Stimulated activated CD8-positive, alpha-beta memory T cell treated with anti-CD3 and anti-CD28 coated beads, Interleukin-4, amount 100 ng/mL, for 24 hours (primary cell): ENCODE measurements around the gene PCGF2.
"Not testable (repeated sequence)": the region's sequence is repeated elsewhere in the genome, so short reads cannot be mapped to it uniquely, and the experiment has no call there.

Experiments
- DNase-seq: peaks from one replicate; pipeline ENCODE4 v3.0.0-alpha.2; 2020; ENCODE audit warnings: low read depth

PCGF2 gene

DNA sequence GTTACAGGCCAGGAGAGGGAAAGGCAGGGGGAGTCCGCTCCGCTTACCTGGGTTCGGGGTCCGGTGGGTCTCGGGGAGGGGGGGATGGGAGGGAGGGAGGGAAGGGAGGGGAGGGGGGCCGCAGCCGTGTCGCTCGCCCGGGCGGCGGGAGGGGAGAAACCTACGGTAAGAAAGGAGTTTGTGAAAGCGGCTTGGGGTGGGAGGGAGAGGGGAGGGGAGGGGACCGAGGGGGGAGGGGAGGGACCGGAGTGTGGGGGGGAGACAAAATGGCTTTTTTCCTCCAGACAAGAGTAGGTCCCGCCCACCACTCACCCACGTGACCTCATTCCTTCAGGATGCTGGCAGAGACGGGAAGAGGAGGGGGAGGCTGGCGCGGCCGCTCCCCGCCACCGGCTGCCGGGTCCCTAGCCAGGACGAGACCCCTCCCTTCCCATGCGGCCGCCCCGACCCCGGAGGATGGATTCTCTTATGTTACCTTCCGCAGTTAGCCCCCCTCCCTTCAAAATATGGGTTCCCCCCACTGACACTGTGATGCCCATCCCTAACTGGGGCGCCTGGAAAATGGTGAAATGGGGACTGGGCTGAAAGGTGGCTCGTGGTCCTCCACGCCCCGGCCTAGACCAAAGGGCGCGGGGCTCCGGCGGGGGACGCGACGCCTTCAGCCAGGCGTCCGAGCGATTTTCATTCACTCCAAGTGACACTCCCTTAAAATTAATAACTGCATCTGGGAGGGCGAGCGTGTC is at the start of gene PCGF2:
Gene PCGF2 (minus strand): TSS at position 188 of the 743 bp plus-strand sequence. CDS start 7,934 bp downstream, outside the sequence.
- no peak for DNase-seq

GRCh38 chr17:38797828-38798227 is 49.7 kb upstream of the PCGF2 start:
- no peak for DNase-seq

GRCh38 chr17:38797158-38797490 is 49.0 kb upstream of the PCGF2 start:
- DNase-seq = no peak

DNA sequence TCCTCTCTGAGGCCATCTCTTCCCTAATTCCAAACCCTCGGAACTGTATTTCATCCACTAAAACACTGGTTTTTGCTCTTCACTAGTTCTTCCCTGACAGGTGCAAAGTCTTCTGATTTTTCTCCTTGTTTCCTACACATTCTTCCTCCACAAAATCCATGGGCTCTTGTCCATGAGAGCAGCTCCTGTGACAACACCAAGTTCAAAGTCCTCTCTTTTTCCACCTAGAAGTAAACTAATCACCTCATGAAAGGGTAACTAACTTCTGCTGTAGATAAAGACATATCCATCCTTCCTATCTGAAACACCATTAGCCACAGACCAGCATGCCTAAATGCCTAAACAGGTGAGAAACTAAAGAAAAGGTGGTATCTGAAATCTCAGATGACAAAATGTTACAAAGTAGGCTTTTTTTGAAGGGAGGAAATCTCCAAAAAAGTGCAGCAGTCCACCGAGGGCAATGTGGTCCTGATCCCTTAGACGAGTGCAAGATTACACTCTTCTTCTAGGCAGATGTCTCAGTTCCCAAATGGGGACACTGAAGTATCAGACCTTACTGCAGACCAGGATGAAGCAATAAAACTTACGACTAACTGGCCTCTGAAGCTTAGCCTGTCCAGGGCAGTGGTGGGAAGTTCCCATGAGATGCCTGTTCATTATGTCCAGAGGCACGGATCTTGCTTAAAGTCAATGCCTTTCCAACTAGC is 48.5 kb upstream of the PCGF2 start:
- DNase-seq = no peak

GRCh38 chr17:38794221-38794620 is 46.1 kb upstream of the PCGF2 start:
- DNase-seq = no peak

- DNase-seq = no peak
These were observed 43.0 kb upstream of the PCGF2 start for GRCh38 chr17:38791162-38791561.

- not testable (repeated sequence) for DNase-seq
These were observed 42.1 kb upstream of the PCGF2 start for GRCh38 chr17:38790148-38790707.

DNA sequence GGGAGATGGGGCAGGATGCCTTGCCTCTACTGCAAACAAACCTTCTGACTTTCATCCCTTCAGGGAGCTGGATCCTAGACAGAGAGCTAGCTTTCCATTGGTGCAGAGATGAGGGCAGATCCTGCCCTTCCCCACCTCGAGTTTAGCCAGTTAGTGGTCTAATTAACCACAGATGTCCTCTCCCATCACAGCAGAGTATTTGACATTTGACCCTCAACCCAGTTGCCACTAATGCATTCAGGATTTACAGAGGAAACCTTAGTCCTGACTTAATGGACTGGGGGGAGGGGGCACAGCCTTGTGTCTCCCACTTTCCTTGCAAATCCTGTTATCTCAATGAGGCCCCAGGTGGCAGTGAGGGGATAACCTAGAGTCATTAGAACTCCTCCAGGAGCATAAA is 41.0 kb upstream of the PCGF2 start:
- DNase-seq = no peak

DNA sequence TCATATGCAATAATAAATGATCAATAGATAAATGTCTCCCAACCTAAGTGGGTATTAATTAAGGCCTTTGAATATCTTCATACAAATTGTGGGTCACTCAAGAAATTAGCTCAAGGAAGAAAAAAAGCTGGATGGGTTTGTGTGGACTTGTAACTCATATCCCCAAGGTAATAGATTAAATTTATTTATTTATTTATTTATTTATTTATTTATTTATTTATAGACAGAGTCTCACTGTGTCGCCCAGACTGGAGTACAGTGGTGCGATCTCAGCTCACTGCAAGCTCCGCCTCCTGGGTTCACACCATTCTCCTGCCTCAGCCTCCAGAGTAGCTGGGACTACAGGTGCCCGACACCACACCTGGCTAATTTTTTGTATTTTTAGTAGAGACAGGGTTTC is 39.9 kb upstream of the PCGF2 start:
- not testable (repeated sequence) for DNase-seq

- DNase-seq = no peak
These were observed 38.2 kb upstream of the PCGF2 start for GRCh38 chr17:38786372-38786771.

DNA sequence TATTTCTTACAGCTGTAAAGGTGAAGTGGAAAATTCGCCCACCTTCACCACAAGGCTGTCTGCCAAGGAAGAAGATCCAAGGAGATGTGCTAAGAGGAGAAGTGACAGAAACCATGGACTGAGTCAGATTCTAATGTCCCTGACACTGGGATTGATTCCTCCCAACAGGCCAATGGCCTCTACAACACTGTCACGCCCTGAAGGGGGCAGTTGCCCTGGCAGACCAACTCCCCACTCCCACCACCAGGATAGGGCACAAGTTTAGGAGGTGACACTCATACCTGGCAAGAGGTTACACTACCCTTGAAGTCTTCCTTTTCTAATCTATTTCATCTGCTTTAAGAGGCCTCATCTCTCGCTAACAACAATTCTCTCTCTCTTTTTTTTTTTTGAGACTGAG is 35.1 kb upstream of the PCGF2 start:
- DNase-seq = no peak

GRCh38 chr17:38779965-38780752 is 32.0 kb upstream of the PCGF2 start:
- DNase-seq = no peak

DNA sequence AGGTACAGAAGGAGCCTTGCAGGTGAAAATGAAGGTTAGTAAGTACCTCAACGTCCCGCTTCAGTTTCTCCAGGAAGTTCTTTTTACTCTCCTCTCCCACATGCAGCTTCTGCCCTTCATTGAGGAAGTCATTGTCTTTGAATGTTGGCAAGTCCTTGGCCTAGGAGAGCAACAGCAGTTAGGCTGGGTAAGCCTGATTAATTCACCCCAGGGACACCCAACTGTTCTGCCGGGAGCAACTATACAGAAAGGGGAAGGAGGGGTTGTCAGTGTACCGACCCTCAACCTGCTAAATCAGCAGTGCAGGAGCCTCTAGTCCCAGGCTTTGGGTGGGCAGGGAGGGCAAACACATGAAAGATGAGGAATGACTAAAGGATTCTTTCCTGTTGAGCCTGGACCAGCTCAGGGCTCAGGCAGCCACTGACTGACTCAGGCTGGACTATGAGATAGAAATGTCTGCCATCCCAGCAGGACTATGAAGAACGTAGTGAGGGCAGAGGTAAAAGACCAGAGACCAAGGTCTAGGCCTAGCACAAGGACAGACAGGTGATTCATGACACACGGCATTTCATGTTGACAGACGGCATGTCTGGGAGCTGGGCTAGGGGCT is 29.6 kb upstream of the PCGF2 start:
- DNase-seq = no peak

- no peak for DNase-seq
These were observed 25.1 kb upstream of the PCGF2 start for GRCh38 chr17:38773258-38773657.

- no peak for DNase-seq
These were observed 20.3 kb upstream of the PCGF2 start for GRCh38 chr17:38768417-38768816.

GRCh38 chr17:38766341-38766740 is 18.2 kb upstream of the PCGF2 start:
- DNase-seq = no peak

DNA sequence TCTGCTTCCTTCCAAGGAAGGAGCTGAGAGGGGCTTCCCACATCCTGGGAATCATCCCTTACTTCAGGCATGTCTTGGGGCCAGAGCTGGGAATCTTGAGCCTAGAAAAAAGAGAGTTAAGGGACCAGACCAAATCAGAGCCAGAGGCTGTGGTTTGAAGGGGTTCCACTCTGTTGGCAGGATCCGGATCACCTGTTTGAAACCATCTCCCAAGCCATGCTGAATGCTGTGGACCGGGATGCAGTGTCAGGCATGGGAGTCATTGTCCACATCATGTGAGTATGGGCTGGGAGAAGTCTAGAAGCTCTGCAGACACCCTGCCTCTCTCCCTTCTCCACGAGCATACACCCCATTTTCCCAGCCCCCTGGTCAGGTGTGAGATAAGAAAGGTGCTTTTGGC is 14.1 kb upstream of the PCGF2 start:
- no peak for DNase-seq

- DNase-seq = no peak
These were observed 13.5 kb upstream of the PCGF2 start for GRCh38 chr17:38761612-38762011.

- no peak for DNase-seq
These were observed 5.0 kb upstream of the PCGF2 start for GRCh38 chr17:38753071-38753506.

DNA sequence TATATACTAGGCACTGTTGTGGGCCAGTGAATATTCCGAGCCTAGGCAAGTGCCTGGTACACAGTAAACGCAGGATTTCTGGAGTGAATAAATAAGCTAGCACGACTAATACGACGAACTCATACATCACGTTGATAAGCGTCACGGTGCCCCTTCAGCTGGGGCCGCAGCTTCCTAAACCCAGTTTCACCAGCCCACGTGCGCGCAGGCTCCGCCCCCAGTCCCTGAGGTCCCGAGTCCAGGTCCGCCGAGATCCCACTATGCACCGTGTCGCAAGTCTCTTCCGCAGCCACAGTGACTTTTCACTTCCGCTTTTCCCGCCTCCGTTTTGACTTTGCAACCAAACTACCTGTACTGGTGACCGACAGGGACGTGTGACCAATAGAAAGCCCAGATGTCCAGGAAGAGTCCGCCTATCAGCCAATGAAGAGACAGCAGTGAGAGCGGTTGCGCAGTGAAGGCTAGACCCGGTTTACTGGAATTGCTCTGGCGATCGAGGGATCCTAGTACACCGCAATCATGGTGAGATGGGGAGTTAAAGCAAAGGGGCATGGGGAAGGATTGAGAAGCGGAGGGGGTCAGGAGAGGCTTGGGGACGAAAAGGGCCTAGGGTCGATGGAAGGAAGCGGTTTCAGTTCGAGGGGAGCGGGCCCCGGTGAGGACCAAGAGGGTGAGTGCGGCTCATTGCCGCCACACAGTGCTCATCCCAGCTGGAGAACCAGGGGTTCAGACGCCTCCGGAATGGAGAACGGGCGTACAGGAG is 4.4 kb upstream of the PCGF2 start, which contains the start of gene PSMB3:
Gene PSMB3 (plus strand): TSS at position 434 of the 763 bp plus-strand sequence. CDS start 86 bp downstream, at position 520.
- DNase-seq = peak; percentile 93

DNA sequence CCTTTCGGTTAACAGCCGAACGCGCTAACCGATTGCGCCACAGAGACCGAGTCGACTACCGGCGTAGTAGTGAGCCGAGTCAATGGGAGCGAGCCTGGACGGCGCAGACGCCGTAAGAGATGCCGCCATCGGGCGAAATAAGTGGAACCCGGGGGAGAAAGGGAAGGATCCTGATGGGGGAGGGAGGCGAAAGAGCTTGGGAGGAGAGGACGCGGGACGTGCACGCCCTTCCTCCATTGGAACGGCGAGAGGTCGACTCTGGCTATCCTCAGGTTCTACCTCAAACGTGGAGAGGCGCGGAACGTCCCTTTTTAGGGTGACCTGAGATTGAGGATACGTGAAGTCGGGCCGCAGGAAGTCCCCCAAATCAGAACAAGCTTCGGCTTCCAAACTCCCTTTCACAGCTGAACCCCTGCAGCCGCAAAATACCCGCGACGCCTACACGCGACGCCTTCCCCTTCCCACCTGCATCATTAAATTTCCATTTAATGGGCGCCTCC is 3.7 kb upstream of the PCGF2 start:
- DNase-seq = peak; percentile 69
